Measurements from ENCODE around the gene GGT5.
"Not testable (repeated sequence)": the region's sequence is repeated elsewhere in the genome, so short reads cannot be mapped to it uniquely, and the experiment has no call there.

Gene GGT5

DNA sequence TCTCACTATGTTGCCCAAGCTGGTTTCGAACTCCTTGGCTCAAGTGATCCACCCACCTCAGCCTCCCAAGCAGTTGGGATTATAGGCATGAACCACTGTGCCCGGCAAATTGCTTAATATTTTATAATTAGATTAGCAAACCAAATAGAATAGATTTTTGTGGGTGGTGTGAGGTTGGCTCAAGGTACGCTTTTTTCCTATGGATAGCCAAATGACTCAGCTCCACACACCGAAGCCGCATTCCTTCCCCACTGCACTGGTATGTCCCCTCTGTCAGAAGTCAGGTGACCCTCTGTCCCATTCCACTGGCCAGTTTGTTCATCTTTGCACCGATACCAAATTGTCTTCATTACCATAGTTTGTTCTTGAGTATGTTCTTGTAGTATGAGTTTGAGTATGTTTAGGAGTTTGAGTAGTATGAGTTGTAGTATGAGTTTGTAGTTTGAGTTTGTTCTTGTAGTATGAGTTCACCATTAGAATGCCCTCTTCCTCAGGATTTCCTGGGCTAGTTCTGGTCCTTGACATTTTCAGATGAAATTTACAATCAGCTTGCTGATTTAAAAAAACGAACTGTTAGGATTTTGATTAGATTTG, 44.2 kb downstream of the GGT5 start:
- DNase-seq = no peak

- no peak for DNase-seq
Observed at GRCh38 chr22:24198682-24199052, 46.2 kb downstream of the GGT5 start.

- DNase-seq = no peak
Observed at GRCh38 chr22:24191893-24192292, 53.0 kb downstream of the GGT5 start.

- no peak for DNase-seq
Observed at GRCh38 chr22:24191381-24191841, 53.5 kb downstream of the GGT5 start.

- no peak for DNase-seq
Observed at GRCh38 chr22:24190596-24191208, 54.2 kb downstream of the GGT5 start.

DNA sequence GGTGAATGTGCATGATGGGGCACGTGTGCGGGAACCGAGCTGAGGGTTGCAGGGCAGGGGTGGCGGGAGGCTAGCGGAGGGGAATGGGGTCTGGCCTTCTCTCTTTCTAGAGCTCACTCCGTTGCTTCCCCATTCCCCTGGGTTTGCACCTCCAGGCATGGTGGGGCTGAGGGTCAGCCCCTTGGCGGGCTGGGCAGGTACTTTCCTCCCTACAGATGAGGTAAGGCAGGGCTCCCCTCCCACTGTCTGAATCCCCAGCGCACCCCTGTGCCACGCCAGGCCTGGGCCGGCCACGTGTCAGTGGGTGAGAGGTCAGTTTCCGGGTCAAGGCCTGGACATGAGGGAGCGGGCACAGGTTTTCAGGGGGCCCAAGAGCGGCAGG, 54.7 kb downstream of the GGT5 start:
- DNase-seq = no peak

DNA sequence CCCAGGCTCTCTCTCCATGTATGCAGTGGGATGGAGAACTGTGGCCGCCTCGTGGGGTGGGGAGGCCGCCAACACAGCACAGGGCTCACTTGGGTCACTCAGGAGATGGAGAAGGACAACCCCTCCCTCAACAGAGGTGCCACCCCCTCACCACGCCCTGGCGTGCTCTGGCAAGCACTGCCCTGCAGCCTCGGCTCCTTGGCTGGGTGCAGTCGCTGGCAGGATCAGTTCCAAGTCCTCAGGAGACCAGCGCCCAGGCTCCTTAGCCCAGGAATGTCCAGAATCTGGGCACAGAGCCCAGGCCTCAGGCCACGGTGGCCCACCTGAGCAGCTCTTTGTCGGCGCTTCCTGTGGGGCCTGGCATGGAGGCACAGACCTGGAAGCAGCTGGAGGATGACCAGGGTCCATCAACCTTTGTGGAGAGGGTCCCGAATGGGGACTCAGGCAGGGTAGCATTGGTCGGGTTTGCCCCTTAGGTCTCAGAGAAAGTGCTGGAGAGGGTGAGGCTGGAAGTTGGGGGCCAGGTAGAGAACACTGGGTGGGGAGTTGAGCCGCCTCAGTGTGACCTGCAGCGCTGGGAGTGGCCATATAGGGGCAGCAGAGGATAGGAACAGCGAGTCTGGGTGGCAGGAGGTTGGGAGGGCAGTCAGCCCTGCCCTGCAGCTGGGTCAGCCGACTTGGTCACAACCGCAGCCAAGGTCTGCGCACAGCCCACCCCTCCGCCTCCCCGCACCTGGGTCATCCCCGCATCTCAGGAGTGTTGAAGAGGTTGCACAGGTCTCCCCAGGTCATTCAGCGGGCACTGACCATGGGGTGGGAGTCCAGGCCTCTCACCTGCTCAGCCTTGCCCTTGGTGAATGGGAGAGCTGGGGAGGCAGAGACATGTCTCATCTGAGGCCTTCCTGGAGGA, 55.4 kb downstream of the GGT5 start:
- DNase-seq = no peak

- DNase-seq = no peak
Observed at GRCh38 chr22:24188705-24189248, 56.1 kb downstream of the GGT5 start.

- DNase-seq = no peak
Observed at GRCh38 chr22:24187731-24188644, 56.9 kb downstream of the GGT5 start.

- no peak for DNase-seq
Observed at GRCh38 chr22:24186892-24187670, 57.8 kb downstream of the GGT5 start.

GRCh38 chr22:24186352-24186740, 58.5 kb downstream of the GGT5 start:
- no peak for DNase-seq

DNA sequence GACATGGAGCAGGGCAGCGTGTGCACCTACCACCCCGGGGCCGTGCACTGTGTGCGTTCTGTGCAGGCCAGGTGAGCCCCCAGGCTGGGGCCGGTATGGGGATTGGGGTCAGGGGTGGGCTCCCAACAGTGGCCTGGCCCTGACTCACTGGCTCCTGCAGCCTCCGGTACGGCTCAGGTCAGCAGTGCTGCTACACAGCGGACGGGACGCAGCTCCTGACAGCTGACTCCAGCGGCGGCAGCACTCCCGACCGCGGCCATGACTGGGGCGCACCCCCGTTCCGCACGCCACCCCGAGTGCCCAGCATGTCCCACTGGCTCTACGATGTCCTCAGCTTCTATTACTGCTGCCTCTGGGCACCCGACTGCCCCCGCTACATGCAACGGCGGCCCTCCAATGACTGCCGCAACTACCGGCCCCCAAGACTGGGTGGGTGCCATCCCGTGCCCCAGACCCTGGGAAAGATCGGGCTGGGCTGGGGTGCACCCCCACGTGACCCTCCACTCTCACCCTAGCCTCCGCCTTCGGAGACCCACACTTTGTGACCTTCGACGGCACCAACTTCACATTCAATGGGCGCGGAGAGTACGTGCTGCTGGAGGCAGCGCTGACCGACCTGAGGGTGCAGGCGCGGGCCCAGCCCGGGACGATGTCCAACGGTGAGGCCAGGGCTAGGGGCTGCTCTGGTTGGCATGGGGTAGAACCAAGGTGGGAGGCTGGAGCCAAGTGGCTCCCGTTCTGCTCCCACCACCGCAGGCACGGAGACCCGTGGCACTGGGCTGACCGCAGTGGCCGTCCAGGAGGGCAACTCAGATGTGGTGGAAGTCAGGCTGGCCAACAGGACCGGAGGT, 59.2 kb downstream of the GGT5 start:
- no peak for DNase-seq

DNA sequence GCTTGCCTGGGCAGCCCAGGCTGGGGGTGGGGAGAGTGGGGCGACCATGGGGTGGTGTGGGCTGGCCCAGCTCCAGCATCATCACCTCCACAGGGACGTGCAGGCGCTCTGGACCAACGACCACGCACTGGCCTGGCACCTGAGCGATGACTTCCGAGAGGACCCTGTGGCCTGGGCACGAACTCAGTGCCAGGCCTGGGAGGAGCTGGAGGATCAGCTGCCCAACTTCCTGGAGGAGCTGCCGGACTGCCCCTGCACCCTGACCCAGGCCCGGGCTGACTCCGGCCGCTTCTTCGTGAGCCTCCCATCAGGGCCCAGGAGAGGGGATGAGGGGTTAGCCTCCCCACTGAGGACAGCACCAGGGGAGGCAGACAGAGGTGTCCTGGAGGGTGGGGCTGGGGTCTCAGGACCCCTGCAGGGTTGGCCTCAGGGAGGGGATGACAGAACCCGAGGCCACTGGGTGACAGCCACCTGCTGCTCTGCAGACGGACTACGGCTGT, 59.8 kb downstream of the GGT5 start:
- DNase-seq = no peak

GRCh38 chr22:24184057-24184798, 60.7 kb downstream of the GGT5 start:
- DNase-seq = no peak

- no peak for DNase-seq
Observed at GRCh38 chr22:24183321-24184031, 61.4 kb downstream of the GGT5 start.

DNA sequence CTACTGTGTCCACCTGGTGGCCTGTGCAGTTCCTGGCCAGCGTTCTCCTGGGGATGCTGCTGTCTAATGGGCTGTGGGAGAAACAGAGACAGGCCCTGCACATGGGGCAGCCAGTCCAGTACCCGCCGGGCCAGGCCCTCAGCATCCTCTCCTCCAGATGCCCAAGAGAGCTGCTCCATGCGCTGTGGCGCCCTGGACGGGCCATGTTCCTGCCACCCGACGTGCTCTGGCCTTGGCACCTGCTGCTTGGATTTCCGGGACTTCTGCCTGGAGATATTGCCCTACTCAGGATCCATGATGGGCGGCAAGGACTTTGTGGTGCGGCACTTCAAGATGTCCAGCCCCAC, 62.0 kb downstream of the GGT5 start:
- not testable (repeated sequence) for DNase-seq

- no peak for DNase-seq
Observed at GRCh38 chr22:24181996-24182899, 62.6 kb downstream of the GGT5 start.

All from NCI-H1048 (cell line).